ENCODE measurements around the gene PRKN.

Gene PRKN

GRCh38 chr6:162528538-162528937, 199.0 kb downstream of the PRKN start:
- no peak for DNase-seq

DNA sequence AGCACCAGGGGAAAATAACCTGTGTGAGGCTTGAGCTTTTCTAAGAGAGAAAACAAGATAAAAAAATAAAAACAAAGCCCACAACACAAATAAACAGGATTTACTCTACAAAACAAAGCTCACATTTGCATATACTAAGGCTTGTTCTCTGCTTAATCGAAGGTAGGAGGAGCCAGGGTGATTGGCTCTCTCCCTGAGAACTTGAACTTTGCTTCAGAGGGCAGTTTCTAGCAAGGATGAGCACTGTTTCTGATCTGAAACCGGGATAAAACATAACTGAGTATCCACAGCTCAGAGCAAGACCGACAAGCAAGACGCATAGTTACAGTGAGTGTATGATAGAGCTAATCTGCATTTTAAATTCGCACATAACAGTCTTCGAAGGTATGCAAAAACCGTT, 200.6 kb downstream of the PRKN start:
- no peak for DNase-seq

DNA sequence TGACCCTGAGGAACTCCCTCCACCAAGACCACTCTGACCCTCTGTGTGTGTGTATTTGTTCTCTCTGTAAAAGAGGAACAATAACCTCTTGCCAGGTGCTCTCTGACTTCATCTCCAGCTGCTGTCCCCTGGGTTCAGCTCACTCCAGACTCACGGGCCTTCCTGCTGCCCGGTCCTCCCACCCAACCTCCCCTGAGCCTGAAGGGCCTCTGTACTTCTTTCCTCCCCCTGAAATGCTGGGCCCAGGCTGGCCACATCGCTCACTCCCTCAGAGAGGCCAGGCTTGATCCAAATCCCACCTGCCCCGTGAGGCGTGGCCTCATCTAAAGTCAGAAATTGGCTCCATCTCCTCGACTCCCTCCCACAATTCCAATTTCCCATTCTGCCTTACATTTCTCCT, 202.4 kb downstream of the PRKN start:
- DNase-seq: no peak

- DNase-seq: no peak
Observed at GRCh38 chr6:162512744-162513143, 214.8 kb downstream of the PRKN start.

DNA sequence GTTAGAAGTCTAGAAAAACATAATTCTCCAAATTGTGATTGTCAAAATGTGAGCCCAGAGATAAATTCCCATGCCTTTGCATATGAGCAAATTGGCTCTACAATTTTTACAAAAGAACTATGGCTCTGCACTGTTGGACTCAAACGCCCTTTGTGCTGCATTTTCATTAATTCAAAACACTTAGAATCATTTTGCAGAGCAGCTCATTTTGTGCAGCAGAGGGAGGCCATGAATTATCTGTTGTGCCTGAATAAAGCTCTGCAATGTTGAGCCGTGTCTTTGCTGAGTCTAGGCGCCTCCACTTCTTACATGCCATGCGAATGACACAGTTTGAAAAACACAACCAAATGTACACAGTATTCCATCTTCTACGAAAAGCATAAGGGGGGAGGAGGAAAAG, 230.2 kb downstream of the PRKN start:
- no peak for DNase-seq

DNA sequence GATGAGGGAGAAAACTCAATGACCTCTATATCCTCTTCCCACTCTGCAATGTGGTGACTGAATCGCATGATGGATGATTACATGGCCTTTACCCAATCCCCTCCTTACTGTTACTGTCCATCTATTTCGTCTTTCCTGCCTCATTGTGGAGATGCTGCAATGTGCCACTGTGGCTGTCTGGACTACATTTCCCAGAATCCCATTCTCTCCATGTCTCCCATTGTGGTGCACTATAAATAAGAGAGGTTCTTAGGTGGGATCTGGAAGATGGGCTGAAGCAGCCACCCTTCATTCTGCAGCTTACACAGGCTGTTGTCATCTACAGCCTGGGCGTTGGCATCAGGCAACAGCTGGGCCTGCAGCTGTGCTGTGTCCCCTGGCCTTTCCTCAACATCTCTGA, 233.6 kb downstream of the PRKN start:
- DNase-seq: no peak

DNA sequence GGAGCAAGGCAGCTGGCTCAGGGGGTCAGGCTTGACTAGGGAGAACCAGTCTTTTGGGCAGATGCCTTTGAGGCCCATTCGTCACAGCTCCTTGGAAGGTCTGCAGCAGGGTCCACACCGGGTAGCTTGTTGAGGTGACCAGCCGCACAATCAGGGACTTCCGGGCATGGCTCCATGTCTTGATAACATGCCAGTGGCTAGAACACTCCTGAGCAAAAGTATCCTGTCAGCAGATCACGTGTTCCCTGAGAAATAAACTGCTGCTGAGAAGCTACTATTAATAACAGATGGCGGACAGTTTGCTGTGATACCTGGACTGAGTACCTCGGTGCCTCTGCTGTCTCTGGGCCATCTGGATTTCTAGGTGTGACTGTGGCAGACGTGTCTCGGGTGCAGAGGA, 235.9 kb downstream of the PRKN start:
- DNase-seq: no peak

DNA sequence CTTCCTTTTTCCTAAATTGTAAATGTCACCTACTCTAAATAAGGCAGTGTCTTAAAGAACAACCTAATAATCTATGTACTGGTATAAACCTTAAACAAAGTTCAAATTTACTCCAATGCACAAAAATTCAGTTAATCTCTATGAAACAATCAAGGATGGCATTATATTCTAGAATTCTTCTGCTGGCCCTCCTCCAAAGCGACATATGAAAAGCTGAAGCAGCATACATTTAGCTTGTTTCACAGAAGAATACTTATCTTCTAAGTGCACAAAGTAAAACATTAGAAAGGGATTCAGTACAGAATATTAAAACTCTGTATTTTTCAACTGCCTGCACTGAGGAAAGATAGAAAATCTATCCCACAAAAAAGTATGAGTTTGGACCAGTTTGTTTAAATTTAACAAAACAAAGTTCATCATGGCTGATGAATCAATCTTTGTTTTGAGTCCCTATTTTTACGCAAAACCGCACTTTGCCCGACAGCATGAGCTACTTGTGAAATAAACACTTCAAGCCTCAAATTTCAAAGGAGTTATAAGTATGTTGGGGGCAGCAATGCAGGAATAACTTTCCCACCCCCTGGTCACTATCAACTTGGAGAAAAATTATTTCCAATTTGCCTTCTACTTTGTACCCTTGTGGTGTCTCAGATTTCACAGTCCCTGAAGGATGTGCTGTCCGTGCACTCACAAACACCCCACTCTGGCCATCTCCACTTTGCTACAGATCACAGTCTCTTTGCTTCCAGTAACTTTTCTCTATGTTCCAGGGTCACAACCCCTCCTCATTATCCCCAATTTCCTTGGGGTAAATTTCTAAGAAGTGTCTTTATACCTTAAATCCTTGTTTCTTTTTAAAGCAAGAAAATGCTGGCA, 238.2 kb downstream of the PRKN start:
- DNase-seq: no peak

GRCh38 chr6:162488444-162488843, 239.1 kb downstream of the PRKN start:
- DNase-seq: no peak

DNA sequence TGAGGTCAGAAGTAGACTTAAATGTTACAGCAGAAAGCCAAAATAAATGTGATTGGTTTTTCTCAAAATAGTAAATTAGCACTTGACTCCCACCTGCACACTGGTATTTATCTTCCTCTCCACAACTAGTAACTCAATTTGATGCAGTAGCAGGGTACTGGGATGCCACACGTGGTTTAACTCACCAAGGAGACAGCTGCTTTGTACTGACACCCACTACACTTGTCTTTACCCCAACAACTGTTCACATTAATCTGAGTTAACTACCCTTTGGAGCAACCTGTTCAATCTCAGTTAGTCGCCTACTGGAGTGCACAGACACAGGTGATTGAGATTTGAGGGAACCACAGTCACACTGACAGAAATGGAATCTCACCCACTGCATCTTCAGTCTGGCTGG, 242.1 kb downstream of the PRKN start:
- no peak for DNase-seq

DNA sequence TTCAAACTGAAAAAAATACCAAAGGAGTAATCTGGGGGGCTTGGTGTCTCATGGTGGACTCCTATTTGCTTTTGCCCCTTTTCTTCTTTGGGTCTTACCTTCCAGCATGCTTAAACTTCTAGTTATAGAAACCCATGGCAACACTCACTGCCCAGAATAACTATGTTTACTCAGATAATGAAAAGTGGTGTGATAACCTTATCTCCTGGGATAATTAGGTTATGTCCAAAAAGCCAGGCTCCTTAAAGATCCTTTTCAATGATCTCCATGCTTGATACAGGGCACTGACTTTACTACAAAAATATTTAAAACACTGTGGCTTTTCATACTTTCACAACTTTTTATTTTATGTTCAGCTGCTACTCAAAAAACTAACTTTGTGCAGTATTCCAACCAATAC, 245.6 kb downstream of the PRKN start:
- no peak for DNase-seq

DNA sequence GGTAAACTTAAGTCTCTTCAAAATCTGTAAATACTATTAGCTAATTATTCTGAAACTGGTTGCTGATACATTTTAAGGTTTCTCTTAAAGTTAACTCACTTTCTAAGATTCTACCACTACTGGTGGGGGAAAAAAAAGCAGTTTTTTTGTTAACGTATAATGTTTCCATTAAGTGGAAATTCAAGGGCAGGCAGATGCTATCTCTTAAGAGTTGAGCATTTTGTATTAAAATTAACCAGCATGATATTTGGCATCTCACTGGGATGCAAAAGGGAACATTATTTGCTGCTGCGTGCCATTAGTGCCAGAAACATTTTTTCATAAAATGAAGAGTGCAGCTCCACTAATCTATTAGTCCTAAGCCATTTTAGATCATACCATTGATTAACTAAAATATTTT, 246.2 kb downstream of the PRKN start:
- DNase-seq: no peak

DNA sequence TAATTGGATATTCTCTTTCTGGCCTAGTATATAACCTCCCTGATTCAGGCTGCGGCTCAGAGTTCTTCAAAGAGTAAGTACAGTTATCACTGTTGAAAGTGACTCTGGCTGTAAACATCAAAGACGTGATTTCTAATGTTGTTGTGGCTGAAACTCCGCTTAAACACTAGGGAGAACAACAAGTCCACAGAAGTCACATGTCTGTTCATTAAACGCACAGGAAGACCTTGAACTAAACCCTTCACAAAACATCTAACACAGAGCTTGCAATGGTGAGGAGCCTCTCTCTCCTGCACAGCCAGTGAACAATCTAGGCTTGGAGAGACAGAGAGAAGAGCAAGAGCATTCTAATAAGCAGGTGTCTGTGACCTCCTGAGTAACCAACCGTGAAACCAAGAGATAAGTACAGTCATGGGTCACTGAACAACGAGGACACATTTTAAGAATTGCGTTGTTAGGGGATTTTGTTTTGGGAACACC, 249.3 kb downstream of the PRKN start:
- DNase-seq: no peak

DNA sequence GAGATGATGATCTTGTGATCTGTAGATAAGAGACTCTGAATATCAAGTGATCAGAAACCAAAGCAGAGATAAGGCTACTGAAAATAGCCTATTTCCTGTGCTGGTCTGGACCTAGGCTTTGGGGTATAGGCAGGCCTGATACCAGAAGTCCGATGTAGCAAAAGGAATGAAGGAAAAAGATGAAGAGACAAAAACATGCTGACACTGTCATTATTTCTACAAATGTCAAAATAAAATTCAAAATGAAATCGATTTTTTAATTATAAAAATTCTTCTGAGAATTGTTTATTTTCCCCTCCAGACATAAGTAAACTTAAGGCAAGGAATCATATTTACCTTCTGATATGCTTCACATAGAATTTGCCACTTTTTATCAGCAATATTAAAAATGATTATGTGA, 252.8 kb downstream of the PRKN start:
- no peak for DNase-seq

GRCh38 chr6:162471842-162472241, 255.7 kb downstream of the PRKN start:
- no peak for DNase-seq

GRCh38 chr6:162468326-162468725, 259.2 kb downstream of the PRKN start:
- no peak for DNase-seq

DNA sequence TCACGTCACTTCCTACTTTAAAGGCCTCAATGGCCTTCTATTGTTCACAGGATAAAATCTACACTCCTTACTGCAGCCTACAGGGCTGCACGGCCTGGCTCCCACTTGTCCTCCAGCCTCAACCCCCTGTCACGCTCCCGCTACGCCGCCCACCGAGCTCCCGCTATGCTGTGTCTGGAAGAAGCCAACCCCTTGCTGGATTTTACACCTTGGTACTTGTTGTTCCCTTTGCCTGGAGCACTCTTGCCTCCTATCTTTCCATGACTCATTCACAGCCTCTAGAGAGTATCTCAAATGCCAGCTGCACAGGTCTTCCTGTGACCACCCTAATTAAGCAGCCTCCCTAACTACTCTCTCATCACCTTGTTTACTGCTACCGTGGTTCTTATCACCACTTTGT, 259.9 kb downstream of the PRKN start:
- no peak for DNase-seq

DNA sequence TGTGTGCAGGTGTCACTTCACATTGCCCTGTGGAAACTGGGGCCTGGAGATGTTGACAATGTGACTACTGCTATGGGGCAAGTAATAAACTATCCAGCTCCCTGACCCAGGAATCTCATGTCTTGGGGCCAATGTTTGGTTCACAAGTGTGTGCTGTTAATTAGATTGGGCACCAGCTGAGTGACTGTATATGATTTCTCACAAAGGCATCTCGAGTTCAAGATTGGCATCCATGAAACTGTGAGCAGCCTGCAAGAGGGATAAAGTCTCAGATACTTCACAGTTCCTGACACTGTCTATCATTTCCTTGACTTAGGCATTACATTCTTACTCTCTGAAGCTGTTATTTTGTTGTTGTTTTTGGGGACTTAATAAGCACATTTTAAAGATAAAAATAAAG, 264.0 kb downstream of the PRKN start:
- no peak for DNase-seq

DNA sequence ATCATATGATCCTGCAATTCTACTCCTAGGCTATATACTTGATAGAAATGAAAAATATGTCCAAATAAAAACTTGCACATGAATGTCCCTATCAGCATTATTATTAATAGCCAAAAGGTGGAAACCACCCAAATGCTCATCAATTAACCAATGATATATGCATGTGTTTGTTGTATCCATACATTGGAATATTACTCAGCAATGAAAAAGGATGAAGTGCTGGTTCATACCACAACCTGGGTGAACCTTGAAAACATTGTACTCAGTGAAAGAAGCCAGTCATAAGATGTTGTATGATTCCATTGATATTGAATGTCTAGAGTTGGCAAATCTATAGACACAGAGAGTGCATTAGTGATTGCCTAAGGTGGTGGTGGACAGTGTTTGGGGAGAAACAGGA, 267.6 kb downstream of the PRKN start:
- no peak for DNase-seq

DNA sequence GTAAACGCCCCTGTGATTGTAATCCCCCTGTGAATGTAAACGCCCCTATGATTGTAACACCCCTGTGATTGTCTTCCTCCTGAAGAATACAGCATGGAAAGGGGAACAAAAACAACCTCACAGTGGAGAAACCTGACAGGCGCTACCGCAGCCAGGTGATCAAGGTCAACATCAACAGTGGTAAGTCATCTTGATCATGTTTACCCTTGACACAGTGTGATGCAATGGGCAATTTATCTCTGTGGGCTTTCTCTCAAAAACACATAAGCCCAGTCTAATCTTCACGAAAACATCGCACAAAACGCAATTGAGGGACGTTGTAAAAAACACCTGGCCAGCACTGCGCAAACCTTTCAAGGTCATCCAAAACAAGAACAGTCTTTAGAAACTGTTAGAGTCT, 277.2 kb downstream of the PRKN start:
- DNase-seq: no peak

GRCh38 chr6:162448294-162448693, 279.3 kb downstream of the PRKN start:
- no peak for DNase-seq

GRCh38 chr6:162443101-162443500, 284.5 kb downstream of the PRKN start:
- no peak for DNase-seq

DNA sequence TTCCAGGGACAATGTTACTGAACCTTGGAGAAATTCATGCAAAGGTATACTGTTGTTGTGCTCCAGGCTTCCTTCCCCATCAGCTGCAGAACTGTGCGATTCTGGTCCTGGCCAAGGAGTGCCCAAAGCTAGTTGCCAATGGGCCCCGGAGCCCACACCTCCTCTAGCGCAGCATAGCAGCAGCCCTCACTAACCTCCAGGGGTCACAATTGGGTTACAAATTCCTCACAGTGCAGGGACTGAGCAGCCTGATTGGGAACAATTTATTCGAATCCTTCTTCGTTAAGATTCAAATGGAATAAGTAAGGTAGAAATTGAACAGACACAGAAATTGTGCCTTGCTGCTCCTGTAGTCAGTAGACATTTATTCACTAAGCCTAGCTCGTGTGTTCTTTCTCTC, 284.9 kb downstream of the PRKN start:
- no peak for DNase-seq

DNA sequence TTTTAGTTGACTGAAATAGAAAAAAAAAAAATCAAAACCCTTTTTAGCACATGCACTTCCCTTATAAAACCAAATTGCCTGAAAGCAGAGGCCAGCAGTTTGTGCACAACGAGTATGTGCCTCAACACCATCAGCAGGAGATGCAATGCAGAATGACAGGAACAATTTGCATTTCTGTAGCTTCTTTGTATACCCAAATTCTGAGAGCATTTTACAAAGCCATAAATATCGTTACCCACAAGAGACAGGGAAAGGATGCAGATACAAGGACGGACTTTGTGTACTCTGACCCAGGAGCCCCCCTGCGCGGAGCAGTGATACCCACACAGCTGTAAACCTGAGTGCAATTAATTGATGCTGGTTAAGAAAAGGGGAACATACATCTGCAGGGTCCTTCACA, 285.6 kb downstream of the PRKN start:
- no peak for DNase-seq

GRCh38 chr6:162438980-162439379, 288.6 kb downstream of the PRKN start:
- no peak for DNase-seq

Data from stimulated activated CD4-positive, alpha-beta T cell treated with anti-CD3 and anti-CD28 coated beads, Interleukin-4, amount 100 ng/mL, for 4 hours (primary cell).